AG04450 (cell line): ENCODE measurements around the gene VAMP4. TPM values are rescaled to one million over a fixed set of nuclear protein-coding genes. Genes with fewer than 3 reads are reported as not detected.

Experiments
- CTCF ChIA-PET: fragments of 300-600, 350-600 bp; formaldehyde crosslinking; extraction: SDS; loops from one replicate; lab custom pipeline; 2022; ENCODE audit warnings: antibody characterized with exemption, inconsistent platforms; lab: Charles Lee
- POLR2A ChIA-PET: fragments of 350-600 bp; formaldehyde crosslinking; extraction: SDS; loops from one replicate; lab custom pipeline; 2021; ENCODE audit warnings: antibody characterized with exemption, inconsistent platforms; lab: Yijun Ruan, JAX
- DNase-seq: peaks from one replicate; pipeline ENCODE4 v3.0.0-alpha.2; 2011; ENCODE audit warnings: low read depth, low spot score
- H3K27ac ChIP-seq: one replicate; pipeline ENCODE4 v1.5.1; 2012; ENCODE audit warnings: low read depth, low read length, control low read depth
- H3K27me3 ChIP-seq: one replicate; pipeline ENCODE4 v1.6.0; 2012; ENCODE audit warnings: low read length; ENCODE audit not compliant: control insufficient read depth, insufficient read depth
- H3K4me3 ChIP-seq: 2 replicates; pipeline ENCODE4 v1.5.1; 2011; ENCODE audit warnings: mild to moderate bottlenecking, low read depth, low read length, control low read depth
- H3K9me3 ChIP-seq: 2 replicates; pipeline ENCODE4 v1.5.1; 2012; ENCODE audit warnings: low read length; ENCODE audit not compliant: control insufficient read depth, insufficient read depth
- polyA plus RNA-seq: library from polyadenylated mRNA; depleted of rRNA; stranded (reverse); fragments of >200 nt; gene quantifications from 2 replicates; pipeline ENCODE4 v1.2.3, GENCODE V29; 2011
- TF ChIP-seq, protein P1 (sequence below): IDR thresholded peaks from 2 replicates; pipeline ENCODE4 v1.5.1; 2011; ENCODE audit warnings: low read depth, low read length, control low read depth, inconsistent platforms

Gene VAMP4
- polyA plus RNA-seq, 1 experiment: 20.8 TPM

DNA sequence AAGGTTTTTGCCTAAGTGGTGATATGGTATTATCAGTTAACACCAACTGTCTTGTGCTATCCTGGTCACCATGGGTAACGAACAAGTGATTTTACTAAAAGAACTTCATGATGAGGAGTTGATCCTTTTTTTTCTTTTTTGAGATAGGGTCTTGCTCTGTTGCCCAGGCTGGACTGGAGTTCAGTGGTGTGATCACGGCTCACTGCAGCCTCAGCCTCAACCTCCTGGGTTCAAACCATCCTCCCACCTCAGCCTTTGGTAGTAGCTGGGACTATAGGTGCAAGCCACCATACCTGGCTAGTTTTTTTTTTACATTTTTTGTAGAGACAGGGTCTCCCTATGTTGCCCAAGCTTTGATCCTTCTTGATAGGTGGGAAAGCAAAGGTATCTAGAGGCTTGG lies 44.7 kb upstream of the VAMP4 start:
- no peak for DNase-seq
- Histone ChIP-seq H3K9me3 (no peaks in the 10 kb centered on the region), H3K27ac (no peak overlapping the region), H3K27me3 (no peaks in the 10 kb centered on the region), H3K4me3 (no peak overlapping the region)
- CTCF ChIA-PET: interaction anchor here (4.7 kb wide), 1 partner anchor 14 kb away, joined by 19 read pairs; no protein-coding TSS in a partner anchor
- POLR2A ChIA-PET: no interaction called here
- TF ChIP-seq, protein P1, sequence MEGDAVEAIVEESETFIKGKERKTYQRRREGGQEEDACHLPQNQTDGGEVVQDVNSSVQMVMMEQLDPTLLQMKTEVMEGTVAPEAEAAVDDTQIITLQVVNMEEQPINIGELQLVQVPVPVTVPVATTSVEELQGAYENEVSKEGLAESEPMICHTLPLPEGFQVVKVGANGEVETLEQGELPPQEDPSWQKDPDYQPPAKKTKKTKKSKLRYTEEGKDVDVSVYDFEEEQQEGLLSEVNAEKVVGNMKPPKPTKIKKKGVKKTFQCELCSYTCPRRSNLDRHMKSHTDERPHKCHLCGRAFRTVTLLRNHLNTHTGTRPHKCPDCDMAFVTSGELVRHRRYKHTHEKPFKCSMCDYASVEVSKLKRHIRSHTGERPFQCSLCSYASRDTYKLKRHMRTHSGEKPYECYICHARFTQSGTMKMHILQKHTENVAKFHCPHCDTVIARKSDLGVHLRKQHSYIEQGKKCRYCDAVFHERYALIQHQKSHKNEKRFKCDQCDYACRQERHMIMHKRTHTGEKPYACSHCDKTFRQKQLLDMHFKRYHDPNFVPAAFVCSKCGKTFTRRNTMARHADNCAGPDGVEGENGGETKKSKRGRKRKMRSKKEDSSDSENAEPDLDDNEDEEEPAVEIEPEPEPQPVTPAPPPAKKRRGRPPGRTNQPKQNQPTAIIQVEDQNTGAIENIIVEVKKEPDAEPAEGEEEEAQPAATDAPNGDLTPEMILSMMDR: no peak

DNA sequence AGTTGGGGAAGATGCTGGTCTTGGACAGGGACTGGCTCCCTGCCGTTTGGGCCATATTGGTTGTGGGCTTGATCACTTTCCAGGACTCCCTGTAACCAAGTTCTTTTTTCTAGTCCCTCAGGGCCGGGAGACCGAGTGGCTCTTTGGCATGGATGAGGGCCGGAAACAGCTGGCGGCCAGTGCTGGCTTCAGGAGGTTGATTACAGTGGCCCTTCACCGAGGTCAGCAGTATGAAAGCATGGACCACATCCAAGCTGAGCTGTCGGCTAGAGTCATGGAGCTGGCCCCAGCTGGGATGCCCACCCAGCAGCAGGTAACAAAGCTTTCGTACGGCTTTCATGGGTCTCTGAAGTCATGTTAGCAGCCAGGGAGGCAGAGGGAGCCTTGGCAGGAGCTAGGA lies 43.9 kb upstream of the VAMP4 start:
- POLR2A ChIA-PET: interaction anchor here (0.5 kb wide), 1 partner anchor 116 kb away, joined by 3 read pairs; no protein-coding TSS in a partner anchor
- Histone ChIP-seq H3K27me3 (no peaks in the 10 kb centered on the region), H3K9me3 (no peaks in the 10 kb centered on the region), H3K27ac (no peak overlapping the region), H3K4me3 (no peak overlapping the region)
- CTCF ChIA-PET: interaction anchor here (1.0 to 4.7 kb wide), 3 partner anchors 15 to 141 kb away, joined by 3 to 19 read pairs (median 5); no protein-coding TSS in a partner anchor
- DNase-seq: no peak
- TF ChIP-seq, protein P1: no peak

DNA sequence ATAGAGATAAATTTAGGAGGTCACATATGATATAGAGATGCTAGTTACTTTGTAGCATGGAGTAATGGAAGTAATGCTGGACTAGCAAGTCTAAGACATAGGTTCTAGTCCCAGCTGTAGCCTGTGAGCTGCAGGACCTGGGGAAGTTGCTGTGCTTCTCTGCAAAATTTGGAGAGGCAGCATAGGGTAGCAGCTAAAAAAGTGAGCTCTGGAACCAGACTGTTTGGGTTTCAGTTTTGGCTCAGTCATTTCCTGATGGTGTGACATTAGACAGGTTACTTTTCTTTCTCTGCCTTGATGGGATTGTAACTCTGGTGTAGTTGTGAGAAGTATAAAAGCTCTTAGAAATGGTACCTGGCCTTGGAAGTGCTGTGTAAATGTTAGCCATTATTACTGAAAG lies 42.9 kb upstream of the VAMP4 start:
- ChIA-PET CTCF (interaction anchor here (1.0 to 4.7 kb wide), 3 partner anchors 16 to 201 kb away, joined by 4 to 19 read pairs (median 5); no protein-coding TSS in a partner anchor), POLR2A (no interaction called here)
- no peak overlapping the region for H3K4me3 ChIP-seq

GRCh38 chr1:171783816-171784530 lies 42.1 kb upstream of the VAMP4 start:
- Histone ChIP-seq H3K27ac (no peak overlapping the region), H3K4me3 (no peak overlapping the region), H3K9me3 (no peaks in the 10 kb centered on the region), H3K27me3 (no peaks in the 10 kb centered on the region)
- ChIA-PET CTCF (interaction anchor here (1.3 to 4.7 kb wide), 2 partner anchors 17 to 202 kb away, joined by 4 to 19 read pairs; no protein-coding TSS in a partner anchor), POLR2A (no interaction called here)
- TF ChIP-seq, protein P1: no peak
- DNase-seq: no peak

More for the DNA sequence above, 42.9 kb upstream of the VAMP4 start:
- Histone ChIP-seq H3K27me3 (no peaks in the 10 kb centered on the region), H3K9me3 (no peaks in the 10 kb centered on the region), H3K27ac (no peak overlapping the region)
- no peak for DNase-seq
- TF ChIP-seq, protein P1: no peak
